ENCODE data around the gene CLDN4.
"Not testable (repeated sequence)": the region's sequence is repeated elsewhere in the genome, so short reads cannot be mapped to it uniquely, and the experiment has no call there.

Gene CLDN4

GRCh38 chr7:73823873-73824592, 6.8 kb upstream of the CLDN4 start:
- DNase-seq, result no peak

- no peak for DNase-seq
Observed at GRCh38 chr7:73824986-73825385, 5.8 kb upstream of the CLDN4 start.

- DNase-seq, result no peak
Observed at GRCh38 chr7:73827567-73828106, 3.2 kb upstream of the CLDN4 start.

GRCh38 chr7:73828107-73828803, 2.5 kb upstream of the CLDN4 start:
- no peak for DNase-seq

GRCh38 chr7:73828972-73829371, 1.8 kb upstream of the CLDN4 start:
- no peak for DNase-seq

- DNase-seq, result no peak
Observed at GRCh38 chr7:73829505-73829904, 1.3 kb upstream of the CLDN4 start.

GRCh38 chr7:73829921-73830680, 695 bp upstream of the CLDN4 start:
- DNase-seq, result no peak

GRCh38 chr7:73831584-73831833, 713 bp downstream of the CLDN4 start:
- DNase-seq, result no peak

- DNase-seq, result no peak
Observed at GRCh38 chr7:73831834-73832651, 1.2 kb downstream of the CLDN4 start.

- DNase-seq, result no peak
Observed at GRCh38 chr7:73832806-73833205, 2.0 kb downstream of the CLDN4 start.

GRCh38 chr7:73833251-73833919, 2.6 kb downstream of the CLDN4 start:
- DNase-seq, result no peak

GRCh38 chr7:73834626-73835191, 3.9 kb downstream of the CLDN4 start:
- DNase-seq, result no peak

- not testable (repeated sequence) for DNase-seq
Observed at GRCh38 chr7:73837167-73837566, 6.4 kb downstream of the CLDN4 start.

GRCh38 chr7:73838642-73839041, 7.8 kb downstream of the CLDN4 start:
- no peak for DNase-seq

- DNase-seq, result no peak
Observed at GRCh38 chr7:73839290-73839689, 8.5 kb downstream of the CLDN4 start.

- DNase-seq, result no peak
Observed at GRCh38 chr7:73839743-73840714, 9.2 kb downstream of the CLDN4 start.

- DNase-seq, result no peak
Observed at GRCh38 chr7:73840715-73841379, 10.1 kb downstream of the CLDN4 start.

GRCh38 chr7:73841689-73842066, 10.9 kb downstream of the CLDN4 start:
- no peak for DNase-seq

- DNase-seq, result peak; percentile 86
Observed at GRCh38 chr7:73842067-73842976, 11.5 kb downstream of the CLDN4 start, which contains the start of gene METTL27. TSS of gene METTL27 (minus strand) at chr7:73842516. CDS start at chr7:73842140, 376 bp downstream.
